Lower leg skin (tissue), 4 donors: Measurements from ENCODE around the gene DOCK7. TPM values are rescaled to one million over a fixed set of nuclear protein-coding genes. Genes with fewer than 3 reads are reported as not detected.
"Not testable (repeated sequence)": the region's sequence is repeated elsewhere in the genome, so short reads cannot be mapped to it uniquely, and the experiment has no call there.

Experiments
- DNase-seq, 2 donors: peaks; one replicate each; pipeline ENCODE4 v3.0.0-alpha.2; 2019; ENCODE audit warnings: low spot score in 2 of 2
- H3K4me3 ChIP-seq: fragments of 200-600 bp; sonication (generic); 2 replicates; pipeline ENCODE4 v1.5.1; 2017; ENCODE audit warnings: mild to moderate bottlenecking, low read depth; ENCODE audit not compliant: poor library complexity, severe bottlenecking
- CTCF ChIP-seq, 3 donors: fragments of 450-650 bp; IDR thresholded peaks; one replicate each; pipeline ENCODE4 v1.5.1; 2016; ENCODE audit warnings: antibody characterized with exemption in 3 of 3, mild to moderate bottlenecking in 3 of 3, moderate library complexity in 2 of 3
- POLR2A ChIP-seq, 2 donors: fragments of 450-650 bp; IDR thresholded peaks; one replicate each; pipeline ENCODE4 v1.6.1; 2016 to 2017; ENCODE audit warnings: antibody characterized with exemption in 2 of 2, mild to moderate bottlenecking in 1 of 2, moderate library complexity in 1 of 2
- WGBS, 2 donors: methylation state at CpG; one replicate each; pipeline ENCODE4 v1.1.5; 2018; 5-methylcytosine and 5-hydroxymethylcytosine counted together
- intact Hi-C: fragments of 100-400 bp; cut with DNase I; formaldehyde crosslinking; loops from one replicate; pipeline ENCODE4 v1.15.0; 2023; ENCODE audit warnings: low total_unique reads
- total RNA-seq, 4 donors: library from RNA; depleted of rRNA; stranded (reverse); fragments of >200 nt; gene quantifications; one replicate each; pipeline ENCODE4 v1.1.0, GENCODE V29; 2016

Gene DOCK7
- total RNA-seq, 4 donors from 2014 or later: 27.0 to 67.5 (median 29.4) TPM

- intact Hi-C loops: no loop called here
- H3K4me3 ChIP-seq: no peak overlapping the region
- DNase-seq: no peak
- 95 to 97% methylated on average over 2 of the region's 2 CpGs for WGBS, 2 donors
- TF ChIP-seq CTCF (IDR thresholded peaks at IDR 0.05) (no peak), POLR2A (IDR thresholded peaks at IDR 0.05) (no peak)
Measured at GRCh38 chr1:62612770-62613169, 75.4 kb downstream of the DOCK7 start.

GRCh38 chr1:62610588-62610987 lies 77.6 kb downstream of the DOCK7 start:
- H3K4me3 ChIP-seq, DNase-seq, intact Hi-C loops: not testable (repeated sequence)
- WGBS, 2 donors: 100% methylated on average over 1 of the region's 1 CpG

GRCh38 chr1:62608905-62609304 lies 79.3 kb downstream of the DOCK7 start:
- H3K4me3 ChIP-seq: no peak overlapping the region
- no peak for DNase-seq
- no peak for TF ChIP-seq CTCF (IDR thresholded peaks at IDR 0.05)
- intact Hi-C loops: loop anchor here (10.0 kb wide), 1 partner anchor 1396 kb away; no protein-coding TSS in a partner anchor

- H3K4me3 ChIP-seq: no peak overlapping the region
- no peak for DNase-seq
- 96 to 98% methylated on average over 2 of the region's 2 CpGs for WGBS, 2 donors
- intact Hi-C loops: loop anchor here (10.0 kb wide), 1 partner anchor 1403 kb away; no protein-coding TSS in a partner anchor
- no peak for TF ChIP-seq POLR2A (IDR thresholded peaks at IDR 0.05)
- TF ChIP-seq CTCF (IDR thresholded peaks at IDR 0.05): no peak
Measured at GRCh38 chr1:62601457-62601856, 86.7 kb downstream of the DOCK7 start.

GRCh38 chr1:62599044-62599443 lies 89.1 kb downstream of the DOCK7 start:
- no peak overlapping the region for H3K4me3 ChIP-seq
- WGBS, 2 donors: 94 to 95% methylated on average over 5 of the region's 5 CpGs
- intact Hi-C loops: no loop called here
- TF ChIP-seq POLR2A (IDR thresholded peaks at IDR 0.05) (no peak), CTCF (IDR thresholded peaks at IDR 0.05) (no peak)
- DNase-seq: no peak

GRCh38 chr1:62597281-62597680 lies 90.9 kb downstream of the DOCK7 start, which contains the start of gene ANGPTL3:
ANGPTL3 (plus strand) TSS chr1:62597520; CDS start chr1:62597567, 47 bp downstream.
- no peak for DNase-seq
- intact Hi-C loops: no loop called here

More at GRCh38 chr1:62597281-62597680, 90.9 kb downstream of the DOCK7 start, which contains the start of gene ANGPTL3:
- TF ChIP-seq CTCF (IDR thresholded peaks at IDR 0.05) (no peak), POLR2A (IDR thresholded peaks at IDR 0.05) (no peak)
- 89 to 92% methylated on average over 3 of the region's 3 CpGs for WGBS, 2 donors
- no peak within 1 kb of the TSS for H3K4me3 ChIP-seq
